A375 (cell line): ENCODE data around the gene CLEC20A. TPM values are rescaled to one million over a fixed set of nuclear protein-coding genes. Genes with fewer than 3 reads are reported as not detected.

Experiments
- small RNA-seq: library from RNA; depleted of rRNA; stranded (forward); fragments of <200 nt; gene quantifications from one replicate; pipeline ENCODE3, GENCODE V24; 2014
- total RNA-seq: library from RNA; depleted of rRNA; stranded (reverse); fragments of >200 nt; shearing (Covaris generic); gene quantifications from 2 replicates; pipeline ENCODE4 v1.2.3, GENCODE V29; 2014; rRNA removed

Gene CLEC20A
- total RNA-seq: not detected in 2 replicates

DNA sequence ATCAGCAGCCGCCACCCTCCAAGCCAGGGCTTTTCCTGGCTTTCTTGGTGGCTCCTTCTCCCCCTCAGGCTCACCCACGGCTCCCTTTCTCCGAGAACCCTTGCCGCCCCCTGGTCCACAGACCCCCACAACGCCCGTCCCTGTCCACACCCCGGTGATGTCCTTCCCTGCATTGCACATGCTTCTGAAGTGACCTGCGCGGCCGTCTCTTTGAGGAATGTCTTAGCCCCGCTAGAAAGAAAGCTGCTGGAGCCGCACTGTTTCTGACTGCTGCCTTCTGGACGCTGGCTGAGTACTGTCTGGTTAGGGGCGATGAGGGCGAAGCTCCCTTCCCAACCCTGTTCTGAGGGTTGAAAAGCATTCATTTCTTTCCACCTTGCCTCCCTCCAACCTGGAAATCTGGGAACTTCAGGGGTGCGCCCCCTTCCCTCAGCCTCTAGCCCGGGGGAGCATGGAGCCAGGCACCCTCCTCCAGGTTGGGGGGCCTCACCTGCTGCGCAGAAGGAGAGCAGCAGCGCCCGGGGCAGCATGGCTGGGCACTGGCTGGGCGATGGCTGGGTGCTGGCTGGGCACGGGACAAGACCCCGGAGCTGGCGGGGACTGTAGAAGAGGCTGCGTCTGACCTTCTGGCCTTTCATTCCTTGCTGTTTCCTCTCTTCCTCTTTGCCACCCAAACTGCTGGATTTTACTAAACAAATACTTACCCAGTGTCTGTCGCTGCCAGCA, at the start of gene CLEC20A:
TSS of gene CLEC20A (minus strand) at position 555 of the 726 bp plus-strand sequence. CDS start at position 530, 25 bp downstream.

DNA sequence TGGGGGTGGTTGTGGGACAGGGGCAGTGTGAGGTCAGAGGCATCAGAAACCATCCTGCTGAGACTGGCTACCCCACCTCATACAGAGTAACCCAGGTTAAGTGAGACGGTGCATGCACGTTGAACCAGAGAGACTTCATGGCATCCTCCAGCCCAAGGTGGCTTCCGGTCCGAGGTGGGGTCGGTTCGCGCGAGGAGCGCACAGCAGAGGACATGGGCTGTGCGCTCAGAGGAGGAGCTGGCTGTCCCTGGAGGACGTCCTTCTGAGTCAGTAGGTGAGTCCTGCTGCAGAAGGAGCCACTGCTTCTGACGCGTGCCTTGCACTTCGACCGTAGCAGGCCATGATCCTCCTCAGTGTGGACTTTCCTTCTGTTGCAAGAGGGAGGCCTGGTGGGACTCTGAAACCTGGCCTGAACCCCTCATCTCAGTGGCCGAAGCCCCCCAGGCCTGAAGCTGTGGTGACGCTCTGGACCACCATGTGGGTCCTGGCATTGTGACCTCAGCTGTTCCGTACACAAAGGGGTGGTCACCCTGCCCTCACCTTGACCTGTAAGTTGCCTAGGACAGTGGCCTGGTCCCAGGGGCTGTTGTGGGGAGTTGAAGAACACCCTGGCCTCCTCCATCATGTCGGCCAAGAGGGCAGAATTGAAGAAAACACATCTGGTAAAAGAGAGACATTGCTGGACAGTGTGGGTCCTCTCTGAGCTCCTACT, 16.0 kb upstream of the CLEC20A start, which contains the start of gene TEX35:
TSS of gene TEX35 (plus strand) at position 544 of the 712 bp plus-strand sequence. CDS start at position 624, 80 bp downstream.

Small RNA genes within 50 kb of the gene (small RNA-seq; reads per million reads assigned to genes)
- gene RF00017: not detected

Other genes with a start within 250 kb of the CLEC20A start
- not detected in 2 replicates for gene TEX35, start 16.1 kb upstream of the CLEC20A start, total RNA-seq
- 25.0 and 30.4 TPM in 2 replicates for gene RALGPS2, start 228.3 kb upstream of the CLEC20A start, total RNA-seq